Esophagus squamous epithelium (tissue), 5 donors: ENCODE measurements around the gene STK38. TPM values are rescaled to one million over a fixed set of nuclear protein-coding genes. Genes with fewer than 3 reads are reported as not detected.

Source experiments
- DNase-seq: peaks from one replicate; lab custom pipeline; 2025; lab: John Stamatoyannopoulos, UW
- H3K27ac ChIP-seq, 4 donors: fragments of 200-600 bp; sonication (generic); one replicate each; pipeline ENCODE4 v1.5.1; 2016 to 2019; ENCODE audit warnings: mild to moderate bottlenecking in 1 of 4
- H3K27me3 ChIP-seq, 4 donors: fragments of 200-600 bp; sonication (generic); 1 replicate in 3 of 4; 2 replicates in 1 of 4; pipeline versions ENCODE4 v1.5.1 to v1.6.0; 2017 to 2021; ENCODE audit warnings: antibody characterized with exemption in 1 of 4
- H3K36me3 ChIP-seq, 3 donors: fragments of 200-600 bp; sonication (generic); one replicate each; pipeline ENCODE4 v1.5.1; 2016 to 2019
- H3K4me1 ChIP-seq, 3 donors: fragments of 200-600 bp; sonication (generic); one replicate each; pipeline ENCODE4 v1.5.1; 2017 to 2019
- H3K4me3 ChIP-seq, 4 donors: fragments of 200-600 bp; sonication (generic); 1 replicate in 3 of 4; 2 replicates in 1 of 4; pipeline ENCODE4 v1.5.1; 2016 to 2019; ENCODE audit warnings: mild to moderate bottlenecking in 2 of 4, moderate library complexity in 1 of 4
- H3K9me3 ChIP-seq, 3 donors: fragments of 200-600 bp; sonication (generic); one replicate each; pipeline ENCODE4 v1.5.1; 2016 to 2019
- CTCF ChIP-seq, 6 experiments: fragments of 450-650 bp in 4 of 6; fragments of 200-600 bp in 2 of 6; sonication (generic) in 2 of 6; IDR thresholded peaks; one replicate each; pipeline ENCODE4 v1.5.1; 2016 to 2019; ENCODE audit warnings: antibody characterized with exemption in 6 of 6, mild to moderate bottlenecking in 4 of 6, moderate library complexity in 4 of 6
- POLR2A ChIP-seq, 4 donors: fragments of 450-650 bp; IDR thresholded peaks; one replicate each; pipeline ENCODE4 v1.6.1; 2017; ENCODE audit warnings: antibody characterized with exemption in 4 of 4, mild to moderate bottlenecking in 4 of 4, moderate library complexity in 3 of 4
- WGBS, 2 donors: methylation state at CpG; one replicate each; pipeline ENCODE4 v1.1.5; 2018; 5-methylcytosine and 5-hydroxymethylcytosine counted together
- intact Hi-C: fragments of 100-400 bp; cut with DNase I; formaldehyde crosslinking; loops from one replicate; pipeline ENCODE4 v1.15.0; 2022
- total RNA-seq, 4 donors: library from RNA; depleted of rRNA; stranded (reverse); fragments of >200 nt; gene quantifications; one replicate each; pipeline ENCODE4 v1.1.0, GENCODE V29; 2016
- donor health status: DM: yes; HTN: yes; CAD: no.

The STK38 gene
- total RNA-seq, 4 donors from 2014 or later = 26.5 to 33.6 (median 30.3) TPM

- 67 to 83% methylated on average over 6 to 8 of the region's 8 CpGs for WGBS, 2 donors
- H3K27me3 ChIP-seq = no peaks in the 10 kb centered on the region
- TF ChIP-seq CTCF (IDR thresholded peaks at IDR 0.05) = no peak
- no peak for TF ChIP-seq POLR2A (IDR thresholded peaks at IDR 0.05)
- intact Hi-C loops = no loop called here
- no peak overlapping the region for H3K27ac ChIP-seq
- no peaks in the 10 kb centered on the region for H3K36me3 ChIP-seq
- H3K4me3 ChIP-seq = no peak overlapping the region
- no peaks in the 10 kb centered on the region for H3K9me3 ChIP-seq
- H3K4me1 ChIP-seq = no peaks in the 10 kb centered on the region
- no peak for DNase-seq
Measured at GRCh38 chr6:36566418-36566905, 19.2 kb upstream of the STK38 start.

GRCh38 chr6:36563928-36564284 is 16.6 kb upstream of the STK38 start:
- no peak for DNase-seq
- no peaks in the 10 kb centered on the region for H3K36me3 ChIP-seq
- intact Hi-C loops = no loop called here
- H3K4me1 ChIP-seq = peaks cover 0 to 7% (median under 1%) of the 10 kb centered on the region in 3 donors
- WGBS, 2 donors = 92% methylated on average over 4 of the region's 4 CpGs
- no peaks in the 10 kb centered on the region for H3K9me3 ChIP-seq
- no peak overlapping the region for H3K27ac ChIP-seq
- no peak overlapping the region for H3K4me3 ChIP-seq
- no peaks in the 10 kb centered on the region for H3K27me3 ChIP-seq
- TF ChIP-seq CTCF (IDR thresholded peaks at IDR 0.05) (no peak), POLR2A (IDR thresholded peaks at IDR 0.05) (no peak)

GRCh38 chr6:36563237-36563927 is 16.1 kb upstream of the STK38 start:
- intact Hi-C loops = no loop called here
- H3K36me3 ChIP-seq = no peaks in the 10 kb centered on the region
- peaks cover 3 to 12% (median 4%) of the 10 kb centered on the region in 3 donors for H3K4me1 ChIP-seq
- no peak overlapping the region for H3K27ac ChIP-seq
- no peak for DNase-seq
- no peak for TF ChIP-seq POLR2A (IDR thresholded peaks at IDR 0.05)
- no peak for TF ChIP-seq CTCF (IDR thresholded peaks at IDR 0.05)
- 51 to 61% methylated on average over 3 of the region's 3 CpGs for WGBS, 2 donors
- no peak overlapping the region for H3K4me3 ChIP-seq
- H3K9me3 ChIP-seq = no peaks in the 10 kb centered on the region
- no peaks in the 10 kb centered on the region for H3K27me3 ChIP-seq

GRCh38 chr6:36560822-36561221 is 13.5 kb upstream of the STK38 start:
- Histone ChIP-seq H3K9me3 (no peaks in the 10 kb centered on the region), H3K27ac (no peak overlapping the region), H3K4me1 (peaks cover 4 to 35% (median 10%) of the 10 kb centered on the region in 3 donors), H3K27me3 (no peaks in the 10 kb centered on the region), H3K36me3 (no peaks in the 10 kb centered on the region), H3K4me3 (no peak overlapping the region)
- intact Hi-C loops = no loop called here
- TF ChIP-seq CTCF (IDR thresholded peaks at IDR 0.05) = no peak
- no peak for TF ChIP-seq POLR2A (IDR thresholded peaks at IDR 0.05)
- 95 to 96% methylated on average over 4 of the region's 4 CpGs for WGBS, 2 donors
- no peak for DNase-seq

- no peak overlapping the region for H3K4me3 ChIP-seq
- DNase-seq = no peak
- peaks cover 4 to 44% (median 10%) of the 10 kb centered on the region in 3 donors for H3K4me1 ChIP-seq
- H3K27ac ChIP-seq = peak overlapping the region in 3 of 4 donors; percentile 76 to 84 (median 83)
- H3K9me3 ChIP-seq = no peaks in the 10 kb centered on the region
- no peaks in the 10 kb centered on the region for H3K36me3 ChIP-seq
- intact Hi-C loops = no loop called here
- 75 to 83% methylated on average over 7 of the region's 7 CpGs for WGBS, 2 donors
- TF ChIP-seq CTCF (IDR thresholded peaks at IDR 0.05) = no peak
- no peak for TF ChIP-seq POLR2A (IDR thresholded peaks at IDR 0.05)
- H3K27me3 ChIP-seq = no peaks in the 10 kb centered on the region
Measured at GRCh38 chr6:36559011-36559793, 11.9 kb upstream of the STK38 start.
